ENCODE data around the gene NUDT19. TPM values are rescaled to one million over a fixed set of nuclear protein-coding genes. Genes with fewer than 3 reads are reported as not detected.
A peak's percentile ranks its signal among the peaks of the same experiment; 100 is the strongest.
"Not testable (repeated sequence)": the region's sequence is repeated elsewhere in the genome, so short reads cannot be mapped to it uniquely, and the experiment has no call there.

NUDT19 gene
- total RNA-seq, 1 experiment from 2014 or later: 11.9 TPM

GRCh38 chr19:32673573-32673972 lies 18.0 kb upstream of the NUDT19 start:
- no peak for DNase-seq (ENCODE audit: low read depth)
- in situ Hi-C loops (cut with HindIII; ENCODE audit: low pct_unique_long_range_greater_than_20kb, low sequenced_read_pairs): no loop called here

GRCh38 chr19:32674153-32674930 lies 17.3 kb upstream of the NUDT19 start:
- DNase-seq (ENCODE audit: low read depth): no peak
- in situ Hi-C loops (cut with HindIII; ENCODE audit: low pct_unique_long_range_greater_than_20kb, low sequenced_read_pairs): no loop called here

GRCh38 chr19:32674931-32675719 lies 16.5 kb upstream of the NUDT19 start, which contains the start of gene ANKRD27:
TSS of gene ANKRD27 (minus strand) at chr19:32675180. CDS start at chr19:32659015, 16,165 bp downstream.
- DNase-seq (ENCODE audit: low read depth): peak; percentile 99
- in situ Hi-C loops (cut with HindIII; ENCODE audit: low pct_unique_long_range_greater_than_20kb, low sequenced_read_pairs): no loop called here

- in situ Hi-C loops (cut with HindIII; ENCODE audit: low pct_unique_long_range_greater_than_20kb, low sequenced_read_pairs): no loop called here
Observed at GRCh38 chr19:32675720-32676185, 15.9 kb upstream of the NUDT19 start, which contains the start of gene RGS9BP. TSS of gene RGS9BP (plus strand) at chr19:32675848. CDS start at chr19:32676264, 416 bp downstream.

GRCh38 chr19:32676186-32676894 lies 15.3 kb upstream of the NUDT19 start:
- no peak for DNase-seq (ENCODE audit: low read depth)
- in situ Hi-C loops (cut with HindIII; ENCODE audit: low pct_unique_long_range_greater_than_20kb, low sequenced_read_pairs): no loop called here

More at GRCh38 chr19:32675720-32676185, 15.9 kb upstream of the NUDT19 start, which contains the start of gene RGS9BP:
- DNase-seq (ENCODE audit: low read depth): no peak

- in situ Hi-C loops (cut with HindIII; ENCODE audit: low pct_unique_long_range_greater_than_20kb, low sequenced_read_pairs): no loop called here
- no peak for DNase-seq (ENCODE audit: low read depth)
Observed at GRCh38 chr19:32676895-32677359, 14.7 kb upstream of the NUDT19 start.

GRCh38 chr19:32677657-32678056 lies 14.0 kb upstream of the NUDT19 start:
- in situ Hi-C loops (cut with HindIII; ENCODE audit: low pct_unique_long_range_greater_than_20kb, low sequenced_read_pairs): no loop called here
- no peak for DNase-seq (ENCODE audit: low read depth)

GRCh38 chr19:32680986-32681385 lies 10.6 kb upstream of the NUDT19 start:
- in situ Hi-C loops (cut with HindIII; ENCODE audit: low pct_unique_long_range_greater_than_20kb, low sequenced_read_pairs): no loop called here
- DNase-seq (ENCODE audit: low read depth): no peak

GRCh38 chr19:32682317-32682716 lies 9.3 kb upstream of the NUDT19 start:
- in situ Hi-C loops (cut with HindIII; ENCODE audit: low pct_unique_long_range_greater_than_20kb, low sequenced_read_pairs): no loop called here
- no peak for DNase-seq (ENCODE audit: low read depth)

GRCh38 chr19:32686847-32687475 lies 4.7 kb upstream of the NUDT19 start:
- in situ Hi-C loops (cut with HindIII; ENCODE audit: low pct_unique_long_range_greater_than_20kb, low sequenced_read_pairs): no loop called here
- no peak for DNase-seq (ENCODE audit: low read depth)

GRCh38 chr19:32687681-32688080 lies 3.9 kb upstream of the NUDT19 start:
- in situ Hi-C loops (cut with HindIII; ENCODE audit: low pct_unique_long_range_greater_than_20kb, low sequenced_read_pairs): no loop called here

GRCh38 chr19:32688311-32688710 lies 3.3 kb upstream of the NUDT19 start:
- no peak for DNase-seq (ENCODE audit: low read depth)
- in situ Hi-C loops (cut with HindIII; ENCODE audit: low pct_unique_long_range_greater_than_20kb, low sequenced_read_pairs): no loop called here

More at GRCh38 chr19:32687681-32688080, 3.9 kb upstream of the NUDT19 start:
- DNase-seq (ENCODE audit: low read depth): no peak

- DNase-seq (ENCODE audit: low read depth): peak; percentile 76
- in situ Hi-C loops (cut with HindIII; ENCODE audit: low pct_unique_long_range_greater_than_20kb, low sequenced_read_pairs): no loop called here
Observed at GRCh38 chr19:32691952-32692726, 518 bp downstream of the NUDT19 start.

- no peak for DNase-seq (ENCODE audit: low read depth)
- in situ Hi-C loops (cut with HindIII; ENCODE audit: low pct_unique_long_range_greater_than_20kb, low sequenced_read_pairs): no loop called here
Observed at GRCh38 chr19:32692727-32693061, 1.1 kb downstream of the NUDT19 start.

- in situ Hi-C loops (cut with HindIII; ENCODE audit: low pct_unique_long_range_greater_than_20kb, low sequenced_read_pairs): not testable (repeated sequence)
Observed at GRCh38 chr19:32693151-32694108, 1.8 kb downstream of the NUDT19 start.

GRCh38 chr19:32694316-32694715 lies 2.7 kb downstream of the NUDT19 start:
- in situ Hi-C loops (cut with HindIII; ENCODE audit: low pct_unique_long_range_greater_than_20kb, low sequenced_read_pairs); DNase-seq (ENCODE audit: low read depth): not testable (repeated sequence)

More at GRCh38 chr19:32693151-32694108, 1.8 kb downstream of the NUDT19 start:
- peak; percentile 43 for DNase-seq (ENCODE audit: low read depth)

Data from Caki2 (cell line).